ENCODE results near the gene TMEM184B. TPM values are rescaled to one million over a fixed set of nuclear protein-coding genes. Genes with fewer than 3 reads are reported as not detected.

TMEM184B gene
- total RNA-seq, 1 donor = 30.0 TPM

GRCh38 chr22:38214302-38215056, 58.3 kb downstream of the TMEM184B start:
- Histone ChIP-seq H2AFZ (ENCODE audit: low read length) (no peak overlapping the region), H3K4me3 (ENCODE audit: insufficient read depth, low read length) (peak overlapping the region; percentile 7), H3K79me2 (ENCODE audit: insufficient read depth, low read length) (peaks cover 40% of the 10 kb centered on the region), H3K27me3 (ENCODE audit: insufficient read depth, low read length) (no peaks in the 10 kb centered on the region), H3K27ac (ENCODE audit: low read depth, low read length) (peak overlapping the region; percentile 5), H4K20me1 (ENCODE audit: insufficient read depth, low read length) (peaks cover 17% of the 10 kb centered on the region), H3K9me3 (ENCODE audit: low read depth, low read length) (no peaks in the 10 kb centered on the region), H3K4me2 (ENCODE audit: insufficient read depth, low read length) (peak overlapping the region; percentile 39), H3K36me3 (ENCODE audit: insufficient read depth, low read length) (peaks cover 25% of the 10 kb centered on the region), H3K4me1 (ENCODE audit: insufficient read depth, low read length) (peaks cover 19% of the 10 kb centered on the region)
- no peak for TF ChIP-seq CTCF (IDR thresholded peaks at IDR 0.05; ENCODE audit: extremely low read depth, low read depth, low read length)
- DNase-seq (ENCODE audit: insufficient read length, low spot score, missing footprints) = peak; percentile 95

GRCh38 chr22:38213990-38214301, 58.9 kb downstream of the TMEM184B start:
- DNase-seq (ENCODE audit: insufficient read length, low spot score, missing footprints) = peak; percentile 34
- Histone ChIP-seq H3K79me2 (ENCODE audit: insufficient read depth, low read length) (peaks cover 45% of the 10 kb centered on the region), H3K4me1 (ENCODE audit: insufficient read depth, low read length) (peaks cover 14% of the 10 kb centered on the region), H2AFZ (ENCODE audit: low read length) (no peak overlapping the region), H3K4me2 (ENCODE audit: insufficient read depth, low read length) (peak overlapping the region; percentile 39), H3K27ac (ENCODE audit: low read depth, low read length) (peak overlapping the region; percentile 5), H4K20me1 (ENCODE audit: insufficient read depth, low read length) (peaks cover 17% of the 10 kb centered on the region), H3K36me3 (ENCODE audit: insufficient read depth, low read length) (peaks cover 25% of the 10 kb centered on the region), H3K4me3 (ENCODE audit: insufficient read depth, low read length) (no peak overlapping the region), H3K9me3 (ENCODE audit: low read depth, low read length) (no peaks in the 10 kb centered on the region), H3K27me3 (ENCODE audit: insufficient read depth, low read length) (no peaks in the 10 kb centered on the region)
- TF ChIP-seq CTCF (IDR thresholded peaks at IDR 0.05; ENCODE audit: extremely low read depth, low read depth, low read length) = no peak

- H3K79me2 ChIP-seq (ENCODE audit: insufficient read depth, low read length) = peaks cover 50% of the 10 kb centered on the region
- H3K36me3 ChIP-seq (ENCODE audit: insufficient read depth, low read length) = peaks cover 27% of the 10 kb centered on the region
- peaks cover 20% of the 10 kb centered on the region for H4K20me1 ChIP-seq (ENCODE audit: insufficient read depth, low read length)
- H3K27me3 ChIP-seq (ENCODE audit: insufficient read depth, low read length) = no peaks in the 10 kb centered on the region
- no peak overlapping the region for H2AFZ ChIP-seq (ENCODE audit: low read length)
- peaks cover 10% of the 10 kb centered on the region for H3K4me1 ChIP-seq (ENCODE audit: insufficient read depth, low read length)
- no peak overlapping the region for H3K4me2 ChIP-seq (ENCODE audit: insufficient read depth, low read length)
- H3K27ac ChIP-seq (ENCODE audit: low read depth, low read length) = peak overlapping the region; percentile 5
- H3K4me3 ChIP-seq (ENCODE audit: insufficient read depth, low read length) = no peak overlapping the region
- no peak for TF ChIP-seq CTCF (IDR thresholded peaks at IDR 0.05; ENCODE audit: extremely low read depth, low read depth, low read length)
- no peaks in the 10 kb centered on the region for H3K9me3 ChIP-seq (ENCODE audit: low read depth, low read length)
- peak; percentile 81 for DNase-seq (ENCODE audit: insufficient read length, low spot score, missing footprints)
These were observed 59.4 kb downstream of the TMEM184B start for GRCh38 chr22:38213319-38213989.

- H4K20me1 ChIP-seq (ENCODE audit: insufficient read depth, low read length) = peaks cover 29% of the 10 kb centered on the region
- no peaks in the 10 kb centered on the region for H3K27me3 ChIP-seq (ENCODE audit: insufficient read depth, low read length)
- no peak for TF ChIP-seq CTCF (IDR thresholded peaks at IDR 0.05; ENCODE audit: extremely low read depth, low read depth, low read length)
- H3K4me3 ChIP-seq (ENCODE audit: insufficient read depth, low read length) = no peak overlapping the region
- no peak overlapping the region for H3K4me2 ChIP-seq (ENCODE audit: insufficient read depth, low read length)
- no peaks in the 10 kb centered on the region for H3K9me3 ChIP-seq (ENCODE audit: low read depth, low read length)
- peak; percentile 78 for DNase-seq (ENCODE audit: insufficient read length, low spot score, missing footprints)
- H3K36me3 ChIP-seq (ENCODE audit: insufficient read depth, low read length) = peaks cover 31% of the 10 kb centered on the region
- no peak overlapping the region for H2AFZ ChIP-seq (ENCODE audit: low read length)
- H3K27ac ChIP-seq (ENCODE audit: low read depth, low read length) = no peak overlapping the region
- H3K4me1 ChIP-seq (ENCODE audit: insufficient read depth, low read length) = peaks cover 4% of the 10 kb centered on the region
- H3K79me2 ChIP-seq (ENCODE audit: insufficient read depth, low read length) = peaks cover 60% of the 10 kb centered on the region
These were observed 60.4 kb downstream of the TMEM184B start for GRCh38 chr22:38212442-38212841.
